OCI-LY1 (cell line): ENCODE results near the gene AMELY.

ENCODE experiments used
- EZH2 ChIP-seq: fragments of 200-600 bp; sonication (generic), shearing (Covaris generic); IDR thresholded peaks from 2 replicates; pipeline ENCODE4 v1.8.0; 2017; ENCODE audit warnings: borderline replicate concordance, mixed run types, mild to moderate bottlenecking, antibody characterized with exemption, low read length, moderate library complexity, mixed read lengths
- TF ChIP-seq, protein P1 (sequence below): fragments of 200-600 bp; sonication (generic), shearing (Covaris generic); IDR thresholded peaks from 2 replicates; pipeline ENCODE4 v1.5.1; 2017; ENCODE audit warnings: mild to moderate bottlenecking, antibody characterized with exemption, low read length, moderate library complexity, mixed read lengths

DNA sequence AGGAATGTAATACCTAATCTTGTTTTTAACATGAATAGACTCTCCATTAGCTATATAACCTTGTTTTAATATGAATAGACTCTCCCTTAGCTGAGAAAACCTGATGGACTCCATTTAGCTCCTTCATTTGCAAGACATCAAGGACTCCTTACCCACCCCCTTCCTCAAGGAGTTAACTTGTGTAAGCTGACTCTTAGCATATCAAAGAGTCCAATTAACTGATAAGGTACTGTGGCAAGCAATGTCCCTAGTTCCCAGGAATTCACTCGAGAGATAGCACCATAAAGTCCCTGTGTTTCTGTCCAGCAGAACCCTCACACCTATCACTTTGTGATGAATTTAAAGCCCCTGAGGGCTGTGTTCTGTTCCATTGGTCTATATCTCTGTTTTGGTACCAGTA lies 16.3 kb downstream of the AMELY start:
- TF ChIP-seq EZH2 = no peak
- TF ChIP-seq, protein P1, sequence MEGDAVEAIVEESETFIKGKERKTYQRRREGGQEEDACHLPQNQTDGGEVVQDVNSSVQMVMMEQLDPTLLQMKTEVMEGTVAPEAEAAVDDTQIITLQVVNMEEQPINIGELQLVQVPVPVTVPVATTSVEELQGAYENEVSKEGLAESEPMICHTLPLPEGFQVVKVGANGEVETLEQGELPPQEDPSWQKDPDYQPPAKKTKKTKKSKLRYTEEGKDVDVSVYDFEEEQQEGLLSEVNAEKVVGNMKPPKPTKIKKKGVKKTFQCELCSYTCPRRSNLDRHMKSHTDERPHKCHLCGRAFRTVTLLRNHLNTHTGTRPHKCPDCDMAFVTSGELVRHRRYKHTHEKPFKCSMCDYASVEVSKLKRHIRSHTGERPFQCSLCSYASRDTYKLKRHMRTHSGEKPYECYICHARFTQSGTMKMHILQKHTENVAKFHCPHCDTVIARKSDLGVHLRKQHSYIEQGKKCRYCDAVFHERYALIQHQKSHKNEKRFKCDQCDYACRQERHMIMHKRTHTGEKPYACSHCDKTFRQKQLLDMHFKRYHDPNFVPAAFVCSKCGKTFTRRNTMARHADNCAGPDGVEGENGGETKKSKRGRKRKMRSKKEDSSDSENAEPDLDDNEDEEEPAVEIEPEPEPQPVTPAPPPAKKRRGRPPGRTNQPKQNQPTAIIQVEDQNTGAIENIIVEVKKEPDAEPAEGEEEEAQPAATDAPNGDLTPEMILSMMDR = no peak
